ENCODE results near the gene ZWILCH. TPM values are rescaled to one million over a fixed set of nuclear protein-coding genes. Genes with fewer than 3 reads are reported as not detected.
A peak's percentile ranks its signal among the peaks of the same experiment; 100 is the strongest.

ZWILCH gene
- total RNA-seq, 2 experiments from 2014 or later = 28.9 to 30.0 TPM

DNA sequence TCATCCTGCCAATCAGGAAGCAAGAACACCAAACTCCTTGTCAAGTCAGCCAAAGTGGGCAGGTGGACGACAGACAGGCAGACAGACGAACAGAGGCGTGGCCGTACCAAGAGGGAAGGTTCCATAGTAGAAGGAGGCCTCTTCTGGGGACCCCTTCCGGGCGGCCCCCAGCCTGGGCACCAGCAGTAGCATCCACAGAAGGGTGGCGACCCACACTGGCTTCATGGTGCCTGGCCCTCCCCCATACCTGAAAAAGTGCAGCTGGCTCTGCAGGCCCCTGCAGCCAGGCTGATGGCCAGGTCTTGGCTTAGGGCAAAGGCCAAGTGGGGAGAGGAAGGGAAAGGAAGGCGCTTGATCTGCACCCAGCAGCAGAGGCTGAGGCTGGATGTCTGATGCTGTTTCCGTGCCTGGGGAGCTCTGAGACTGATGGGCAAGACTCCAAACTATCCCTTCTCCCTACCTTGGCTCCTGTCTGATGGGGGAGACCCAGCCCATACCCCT is 60.1 kb downstream of the ZWILCH start:
- CTCF ChIA-PET = no interaction called here
- Mint-ChIP-seq H3K9me3 (no peaks in the 10 kb centered on the region), H3K36me3 (ENCODE audit: low read depth) (no peaks in the 10 kb centered on the region), H3K4me3 (no peak overlapping the region), H3K27me3 (peaks cover 3% of the 10 kb centered on the region), H3K27ac (no peak overlapping the region), H3K4me1 (peaks cover 5% of the 10 kb centered on the region)
- DNase-seq = no peak
- POLR2A ChIA-PET = no interaction called here

GRCh38 chr15:66565741-66566144 is 60.6 kb downstream of the ZWILCH start, which contains the start of gene LCTL:
LCTL (minus strand) TSS chr15:66565998; CDS start chr15:66565365, 633 bp downstream.
- no peak within 1 kb of the TSS for H3K27ac Mint-ChIP-seq
- CTCF ChIA-PET = interaction anchor here (0.6 to 1.7 kb wide), 5 partner anchors 8 to 312 kb away, joined by 3 to 6 read pairs (median 4); partner anchors contain the start of gene MEGF11
- no peaks in the 10 kb centered on the region for H3K9me3 Mint-ChIP-seq
- H3K27me3 Mint-ChIP-seq = peaks cover 3% of the 10 kb centered on the region
- DNase-seq = no peak
- no peak within 1 kb of the TSS for H3K4me3 Mint-ChIP-seq
- peaks cover 5% of the 10 kb centered on the region for H3K4me1 Mint-ChIP-seq
- POLR2A ChIA-PET = no interaction called here
- H3K36me3 Mint-ChIP-seq (ENCODE audit: low read depth) = no peaks in the 10 kb centered on the region

- Mint-ChIP-seq H3K4me1 (peaks cover 5% of the 10 kb centered on the region), H3K9me3 (no peaks in the 10 kb centered on the region), H3K27ac (no peak overlapping the region), H3K36me3 (ENCODE audit: low read depth) (no peaks in the 10 kb centered on the region), H3K27me3 (peaks cover 3% of the 10 kb centered on the region), H3K4me3 (no peak overlapping the region)
- ChIA-PET CTCF (interaction anchor here (0.6 to 1.7 kb wide), 7 partner anchors 8 to 782 kb away, joined by 3 to 8 read pairs (median 4); no protein-coding TSS in a partner anchor), POLR2A (interaction anchor here (1.3 kb wide), 1 partner anchor 62 kb away, joined by 3 read pairs; the partner anchor contains the start of gene ZWILCH)
- peak; percentile 61 for DNase-seq
Observed at GRCh38 chr15:66566963-66567531, 61.9 kb downstream of the ZWILCH start.

- no peak for DNase-seq
- H3K36me3 Mint-ChIP-seq (ENCODE audit: low read depth) = no peaks in the 10 kb centered on the region
- H3K27me3 Mint-ChIP-seq = peaks cover 3% of the 10 kb centered on the region
- POLR2A ChIA-PET = no interaction called here
- CTCF ChIA-PET = interaction anchor here (0.9 kb wide), 1 partner anchor 12 kb away, joined by 3 read pairs; no protein-coding TSS in a partner anchor
- no peaks in the 10 kb centered on the region for H3K9me3 Mint-ChIP-seq
- H3K4me1 Mint-ChIP-seq = peaks cover 5% of the 10 kb centered on the region
- no peak overlapping the region for H3K27ac Mint-ChIP-seq
- H3K4me3 Mint-ChIP-seq = no peak overlapping the region
Observed at GRCh38 chr15:66567897-66568296, 62.8 kb downstream of the ZWILCH start.

DNA sequence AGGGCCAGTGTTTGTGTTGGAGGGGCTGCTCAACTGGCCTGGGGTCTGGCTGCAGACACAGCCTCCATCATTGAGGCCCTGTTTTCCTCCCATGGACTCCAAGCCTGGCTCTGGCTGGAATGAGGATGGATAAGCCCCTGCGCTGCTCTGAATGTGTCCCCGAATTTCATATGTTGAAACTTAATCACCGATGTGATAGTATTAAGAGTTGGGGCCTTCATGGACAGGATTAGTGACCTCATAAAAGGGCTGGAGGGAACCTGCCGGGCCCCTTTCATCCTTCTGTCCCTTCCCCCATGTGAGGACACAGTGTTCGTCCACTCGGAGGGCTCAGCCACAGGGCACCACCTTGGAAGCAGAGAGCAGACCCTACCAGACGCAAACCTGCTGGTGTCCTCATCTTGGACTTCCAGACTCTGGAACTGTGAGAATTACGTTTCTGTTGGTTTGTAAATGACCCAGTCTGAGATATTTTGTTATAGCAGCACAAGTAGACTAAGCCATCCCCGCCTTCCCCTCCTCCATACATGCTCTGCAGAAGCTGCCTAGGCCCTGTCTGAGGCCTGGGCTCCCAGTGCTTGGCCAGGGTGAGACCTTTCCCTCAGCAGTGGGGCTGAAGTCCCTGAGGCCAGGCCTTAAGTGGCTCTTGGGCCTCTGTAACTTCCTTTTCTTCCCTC is 64.5 kb downstream of the ZWILCH start:
- no peak overlapping the region for H3K27ac Mint-ChIP-seq
- no peaks in the 10 kb centered on the region for H3K9me3 Mint-ChIP-seq
- ChIA-PET POLR2A (no interaction called here), CTCF (no interaction called here)
- peaks cover 3% of the 10 kb centered on the region for H3K27me3 Mint-ChIP-seq
- DNase-seq = no peak
- H3K4me1 Mint-ChIP-seq = peaks cover 5% of the 10 kb centered on the region
- H3K36me3 Mint-ChIP-seq (ENCODE audit: low read depth) = no peaks in the 10 kb centered on the region
- H3K4me3 Mint-ChIP-seq = no peak overlapping the region

GRCh38 chr15:66570327-66570726 is 65.2 kb downstream of the ZWILCH start:
- POLR2A ChIA-PET = no interaction called here
- Mint-ChIP-seq H3K27me3 (peaks cover 3% of the 10 kb centered on the region), H3K9me3 (no peaks in the 10 kb centered on the region), H3K4me1 (peaks cover 5% of the 10 kb centered on the region), H3K27ac (no peak overlapping the region), H3K36me3 (ENCODE audit: low read depth) (no peaks in the 10 kb centered on the region), H3K4me3 (no peak overlapping the region)
- no peak for DNase-seq
- CTCF ChIA-PET = no interaction called here

GRCh38 chr15:66570842-66571478 is 65.8 kb downstream of the ZWILCH start:
- Mint-ChIP-seq H3K4me3 (no peak overlapping the region), H3K36me3 (ENCODE audit: low read depth) (no peaks in the 10 kb centered on the region), H3K9me3 (no peaks in the 10 kb centered on the region), H3K4me1 (peaks cover 5% of the 10 kb centered on the region), H3K27ac (no peak overlapping the region), H3K27me3 (peaks cover 3% of the 10 kb centered on the region)
- CTCF ChIA-PET = no interaction called here
- POLR2A ChIA-PET = no interaction called here
- no peak for DNase-seq

GRCh38 chr15:66572146-66572545 is 67.0 kb downstream of the ZWILCH start:
- no peak overlapping the region for H3K4me3 Mint-ChIP-seq
- H3K9me3 Mint-ChIP-seq = no peaks in the 10 kb centered on the region
- no peak overlapping the region for H3K27ac Mint-ChIP-seq
- H3K27me3 Mint-ChIP-seq = no peaks in the 10 kb centered on the region
- no peak for DNase-seq
- H3K36me3 Mint-ChIP-seq (ENCODE audit: low read depth) = no peaks in the 10 kb centered on the region
- H3K4me1 Mint-ChIP-seq = peaks cover under 1% of the 10 kb centered on the region
- POLR2A ChIA-PET = no interaction called here
- CTCF ChIA-PET = no interaction called here

DNA sequence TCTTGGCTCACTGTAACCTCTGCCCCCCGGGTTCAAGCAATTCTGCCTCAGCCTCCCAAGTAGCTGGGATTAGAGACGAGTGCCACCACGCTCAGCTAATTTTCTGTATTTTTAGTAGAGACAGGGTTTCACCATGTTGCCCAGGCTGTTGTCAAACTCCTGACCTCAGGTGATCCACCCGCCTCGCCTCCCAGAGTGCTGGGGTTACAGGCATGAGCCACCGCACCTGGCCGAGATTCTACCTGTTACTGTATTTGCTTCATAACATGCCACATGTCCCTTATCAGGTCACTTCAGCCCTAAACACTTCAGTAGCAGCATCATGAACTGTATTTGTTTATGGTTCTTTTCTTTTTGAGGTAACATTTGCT is 68.2 kb downstream of the ZWILCH start:
- POLR2A ChIA-PET = no interaction called here
- Mint-ChIP-seq H3K4me3 (no peak overlapping the region), H3K36me3 (ENCODE audit: low read depth) (no peaks in the 10 kb centered on the region), H3K27ac (no peak overlapping the region), H3K27me3 (no peaks in the 10 kb centered on the region), H3K4me1 (peaks cover 8% of the 10 kb centered on the region), H3K9me3 (no peaks in the 10 kb centered on the region)
- CTCF ChIA-PET = no interaction called here
- no peak for DNase-seq

- Mint-ChIP-seq H3K27me3 (no peaks in the 10 kb centered on the region), H3K4me3 (no peak overlapping the region), H3K9me3 (no peaks in the 10 kb centered on the region), H3K4me1 (peaks cover 12% of the 10 kb centered on the region), H3K27ac (no peak overlapping the region), H3K36me3 (ENCODE audit: low read depth) (no peaks in the 10 kb centered on the region)
- ChIA-PET POLR2A (interaction anchor here (0.9 kb wide), 1 partner anchor 19 kb away, joined by 3 read pairs; no protein-coding TSS in a partner anchor), CTCF (interaction anchor here (0.6 kb wide), 1 partner anchor 373 kb away, joined by 3 read pairs; no protein-coding TSS in a partner anchor)
- DNase-seq = no peak
Observed at GRCh38 chr15:66573719-66574595, 68.8 kb downstream of the ZWILCH start.

DNA sequence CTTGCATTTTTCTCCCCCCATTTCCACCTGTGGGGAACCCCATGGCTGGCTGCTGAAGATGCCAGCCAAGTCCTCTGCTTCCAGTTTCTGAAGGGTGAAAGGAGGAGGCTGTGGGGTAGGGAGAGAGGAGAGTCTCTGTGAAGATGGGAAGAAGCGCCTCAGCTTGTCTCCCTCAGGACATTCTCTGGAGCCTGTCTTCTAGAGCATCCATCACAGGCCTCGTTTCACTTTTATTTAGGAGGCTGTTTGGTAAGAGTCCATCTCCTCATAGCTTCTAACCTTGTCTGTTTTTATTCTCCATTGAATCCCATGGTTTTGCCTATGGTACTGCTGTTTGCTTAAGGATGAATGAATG is 69.4 kb downstream of the ZWILCH start:
- POLR2A ChIA-PET = interaction anchor here (0.9 kb wide), 1 partner anchor 20 kb away, joined by 3 read pairs; no protein-coding TSS in a partner anchor
- Mint-ChIP-seq H3K27ac (no peak overlapping the region), H3K4me1 (peaks cover 12% of the 10 kb centered on the region), H3K36me3 (ENCODE audit: low read depth) (no peaks in the 10 kb centered on the region), H3K4me3 (no peak overlapping the region), H3K27me3 (no peaks in the 10 kb centered on the region), H3K9me3 (no peaks in the 10 kb centered on the region)
- DNase-seq = no peak
- CTCF ChIA-PET = interaction anchor here (0.5 to 0.6 kb wide), 2 partner anchors 20 to 372 kb away, joined by 3 read pairs; no protein-coding TSS in a partner anchor

GRCh38 chr15:66578286-66578875 is 73.3 kb downstream of the ZWILCH start:
- Mint-ChIP-seq H3K27ac (no peak overlapping the region), H3K4me1 (peaks cover 12% of the 10 kb centered on the region), H3K4me3 (no peak overlapping the region), H3K9me3 (no peaks in the 10 kb centered on the region), H3K27me3 (no peaks in the 10 kb centered on the region), H3K36me3 (ENCODE audit: low read depth) (no peaks in the 10 kb centered on the region)
- ChIA-PET POLR2A (no interaction called here), CTCF (no interaction called here)
- DNase-seq = no peak
